Small intestine (tissue), 7 donors: ENCODE results near the gene CACNA2D2. TPM values are rescaled to one million over a fixed set of nuclear protein-coding genes. Genes with fewer than 3 reads are reported as not detected.

ENCODE experiments used
- DNase-seq, 2 donors: peaks; one replicate each; pipeline versions ENCODE4 v3.0.0 to v3.0.0-alpha.2; 2013
- FAIRE-seq: peaks from 2 replicates; lab custom pipeline; 2012; peaks lifted over from hg19 to GRCh38; lab: Jason Lieb, UNC
- H3K27ac ChIP-seq, 3 donors: one replicate each; pipeline ENCODE4 v1.5.1; 2013; ENCODE audit warnings: low read length in 2 of 3, mild to moderate bottlenecking in 2 of 3, control low read depth in 1 of 3, inconsistent platforms in 1 of 3, low read depth in 1 of 3, moderate library complexity in 1 of 3
- H3K27me3 ChIP-seq, 3 donors: one replicate each; pipeline ENCODE4 v1.6.1; 2013; ENCODE audit warnings: low read length in 3 of 3, inconsistent platforms in 1 of 3; ENCODE audit not compliant: control insufficient read depth in 3 of 3, insufficient read depth in 3 of 3
- H3K36me3 ChIP-seq, 3 donors: one replicate each; pipeline ENCODE4 v1.6.1; 2013; ENCODE audit warnings: low read length in 3 of 3, inconsistent platforms in 1 of 3, low read depth in 1 of 3, mild to moderate bottlenecking in 1 of 3, moderate library complexity in 1 of 3; ENCODE audit not compliant: control insufficient read depth in 3 of 3, insufficient read depth in 2 of 3
- H3K4me1 ChIP-seq, 3 donors: one replicate each; pipeline ENCODE4 v1.6.1; 2013; ENCODE audit warnings: low read length in 2 of 3, inconsistent platforms in 1 of 3, low read depth in 1 of 3, mild to moderate bottlenecking in 1 of 3, moderate library complexity in 1 of 3; ENCODE audit not compliant: control insufficient read depth in 3 of 3, insufficient read depth in 2 of 3
- H3K4me3 ChIP-seq, 3 donors: one replicate each; pipeline ENCODE4 v1.5.1; 2013; ENCODE audit warnings: low read length in 3 of 3, control low read depth in 1 of 3, inconsistent platforms in 1 of 3, low read depth in 1 of 3, mild to moderate bottlenecking in 1 of 3, moderate library complexity in 1 of 3
- H3K9me3 ChIP-seq, 2 donors: one replicate each; pipeline ENCODE4 v1.6.1; 2013; ENCODE audit warnings: low read depth in 1 of 2, low read length in 1 of 2; ENCODE audit not compliant: control insufficient read depth in 2 of 2, insufficient read depth in 1 of 2
- WGBS, 3 donors: extraction: QIAGEN DNeasy Blood & Tissue Kit; methylation state at CpG; one replicate each; pipeline ENCODE4 v1.1.7; 2013; 5-methylcytosine and 5-hydroxymethylcytosine counted together
- polyA plus RNA-seq, 4 donors: library from polyadenylated mRNA; stranded (reverse) in 3 of 4; unstranded in 1 of 4; fragments of 200-250 nt in 3 of 4; fragments of 120-200 nt in 1 of 4; gene quantifications; one replicate each; pipeline versions ENCODE4 v1.2.1 to v1.2.3, GENCODE V29; 2013
- donor health status: healthy with polysubstance abuse.
- donor health status: control.
- donor health status: control.
- donor health status: Bipolar disorder and iron deficiency.
- donor health status: healthy.

The CACNA2D2 gene
- polyA plus RNA-seq, 4 donors, result 0.22 to 5.3 (median 0.89) TPM

GRCh38 chr3:50372349-50372748 is 131.1 kb downstream of the CACNA2D2 start:
- FAIRE-seq, result no peak
- Histone ChIP-seq H3K36me3 (peaks cover 0 to 2% (median 0%) of the 10 kb centered on the region in 3 donors), H3K4me1 (peaks cover 0 to 12% (median 2%) of the 10 kb centered on the region in 3 donors), H3K4me3 (no peak overlapping the region), H3K27ac (no peak overlapping the region), H3K27me3 (peaks cover 0 to 3% (median 0%) of the 10 kb centered on the region in 3 donors), H3K9me3 (no peaks in the 10 kb centered on the region)
- WGBS, 3 donors, result 16 to 46% (median 30%) methylated on average over 8 of the region's 8 CpGs
- peak; percentile 78 to 94 for DNase-seq

GRCh38 chr3:50371133-50371685 is 132.2 kb downstream of the CACNA2D2 start:
- FAIRE-seq (no peak), DNase-seq (no peak)
- 65 to 85% (median 79%) methylated on average over 3 of the region's 3 CpGs for WGBS, 3 donors
- peaks cover 0 to 12% (median 2%) of the 10 kb centered on the region in 3 donors for H3K4me1 ChIP-seq
- no peaks in the 10 kb centered on the region for H3K9me3 ChIP-seq
- H3K27me3 ChIP-seq, result peaks cover 0 to 3% (median 0%) of the 10 kb centered on the region in 3 donors
- no peak overlapping the region for H3K4me3 ChIP-seq
- H3K27ac ChIP-seq, result no peak overlapping the region
- no peaks in the 10 kb centered on the region for H3K36me3 ChIP-seq

GRCh38 chr3:50370594-50370993 is 132.8 kb downstream of the CACNA2D2 start:
- H3K36me3 ChIP-seq, result no peaks in the 10 kb centered on the region
- 56 to 66% (median 60%) methylated on average over 14 of the region's 14 CpGs for WGBS, 3 donors
- no peak for DNase-seq
- H3K27me3 ChIP-seq, result peaks cover 0 to 3% (median 0%) of the 10 kb centered on the region in 3 donors
- H3K9me3 ChIP-seq, result no peaks in the 10 kb centered on the region
- no peak overlapping the region for H3K4me3 ChIP-seq
- H3K4me1 ChIP-seq, result peaks cover 0 to 16% (median 2%) of the 10 kb centered on the region in 3 donors
- no peak overlapping the region for H3K27ac ChIP-seq
- FAIRE-seq, result no peak

GRCh38 chr3:50369012-50369670 is 134.3 kb downstream of the CACNA2D2 start:
- Histone ChIP-seq H3K4me3 (no peak overlapping the region), H3K27ac (no peak overlapping the region), H3K36me3 (no peaks in the 10 kb centered on the region), H3K27me3 (no peaks in the 10 kb centered on the region), H3K9me3 (no peaks in the 10 kb centered on the region), H3K4me1 (peaks cover 0 to 26% (median 2%) of the 10 kb centered on the region in 3 donors)
- FAIRE-seq (no peak), DNase-seq (no peak)
- WGBS, 3 donors, result 68 to 70% (median 69%) methylated on average over 9 of the region's 9 CpGs

- H3K9me3 ChIP-seq, result no peaks in the 10 kb centered on the region
- DNase-seq (no peak), FAIRE-seq (no peak)
Observed at GRCh38 chr3:50365842-50366220, 137.6 kb downstream of the CACNA2D2 start.

GRCh38 chr3:50365080-50365841 is 138.2 kb downstream of the CACNA2D2 start:
- WGBS, 3 donors, result 2 to 5% (median 3%) methylated on average over 44 to 53 of the region's 53 CpGs
- Histone ChIP-seq H3K27ac (peak overlapping the region; percentile 12 to 82 (median 72)), H3K4me3 (peak overlapping the region; percentile 40 to 81 (median 60)), H3K36me3 (no peaks in the 10 kb centered on the region), H3K4me1 (peaks cover 0 to 14% (median 0%) of the 10 kb centered on the region in 3 donors), H3K9me3 (no peaks in the 10 kb centered on the region), H3K27me3 (no peaks in the 10 kb centered on the region)
- FAIRE-seq, result no peak
- DNase-seq, result peak; percentile 94 to 95

More at GRCh38 chr3:50365842-50366220, 137.6 kb downstream of the CACNA2D2 start:
- 44 to 70% (median 48%) methylated on average over 5 of the region's 5 CpGs for WGBS, 3 donors
- peaks cover 0 to 14% (median 0%) of the 10 kb centered on the region in 3 donors for H3K4me1 ChIP-seq
- H3K27ac ChIP-seq, result peak overlapping the region in 1 of 3 donors; percentile 82
- H3K27me3 ChIP-seq, result no peaks in the 10 kb centered on the region
- peak overlapping the region in 2 of 3 donors; percentile 60 to 81 for H3K4me3 ChIP-seq
- no peaks in the 10 kb centered on the region for H3K36me3 ChIP-seq

- no peaks in the 10 kb centered on the region for H3K36me3 ChIP-seq
- no peaks in the 10 kb centered on the region for H3K27me3 ChIP-seq
- no peak overlapping the region for H3K27ac ChIP-seq
- WGBS, 3 donors, result 5 to 10% (median 6%) methylated on average over 34 to 48 of the region's 48 CpGs
- H3K9me3 ChIP-seq, result no peaks in the 10 kb centered on the region
- peak; percentile 22 to 61 for DNase-seq
- H3K4me1 ChIP-seq, result peaks cover 0 to 14% (median 0%) of the 10 kb centered on the region in 3 donors
- H3K4me3 ChIP-seq, result peak overlapping the region in 2 of 3 donors; percentile 60 to 81
- no peak for FAIRE-seq
Observed at GRCh38 chr3:50364573-50365079, 138.8 kb downstream of the CACNA2D2 start.

- no peaks in the 10 kb centered on the region for H3K27me3 ChIP-seq
- DNase-seq (no peak), FAIRE-seq (no peak)
- no peak overlapping the region for H3K27ac ChIP-seq
- no peak overlapping the region for H3K4me3 ChIP-seq
- WGBS, 3 donors, result 20 to 30% (median 23%) methylated on average over 8 of the region's 8 CpGs
- H3K36me3 ChIP-seq, result peaks cover 4 to 38% (median 5%) of the 10 kb centered on the region in 3 donors
- H3K4me1 ChIP-seq, result peaks cover 11 to 40% (median 18%) of the 10 kb centered on the region in 3 donors
- no peaks in the 10 kb centered on the region for H3K9me3 ChIP-seq
Observed at GRCh38 chr3:50359760-50360110, 143.7 kb downstream of the CACNA2D2 start.
